ENCODE data around the gene BTBD19. TPM values are rescaled to one million over a fixed set of nuclear protein-coding genes. Genes with fewer than 3 reads are reported as not detected.

BTBD19 gene
- total and polyA plus RNA-seq, 2 of the 8 experiments (the other 6 are each of a cell fraction or from before 2014, with no cell fraction given): 1.1 TPM

DNA sequence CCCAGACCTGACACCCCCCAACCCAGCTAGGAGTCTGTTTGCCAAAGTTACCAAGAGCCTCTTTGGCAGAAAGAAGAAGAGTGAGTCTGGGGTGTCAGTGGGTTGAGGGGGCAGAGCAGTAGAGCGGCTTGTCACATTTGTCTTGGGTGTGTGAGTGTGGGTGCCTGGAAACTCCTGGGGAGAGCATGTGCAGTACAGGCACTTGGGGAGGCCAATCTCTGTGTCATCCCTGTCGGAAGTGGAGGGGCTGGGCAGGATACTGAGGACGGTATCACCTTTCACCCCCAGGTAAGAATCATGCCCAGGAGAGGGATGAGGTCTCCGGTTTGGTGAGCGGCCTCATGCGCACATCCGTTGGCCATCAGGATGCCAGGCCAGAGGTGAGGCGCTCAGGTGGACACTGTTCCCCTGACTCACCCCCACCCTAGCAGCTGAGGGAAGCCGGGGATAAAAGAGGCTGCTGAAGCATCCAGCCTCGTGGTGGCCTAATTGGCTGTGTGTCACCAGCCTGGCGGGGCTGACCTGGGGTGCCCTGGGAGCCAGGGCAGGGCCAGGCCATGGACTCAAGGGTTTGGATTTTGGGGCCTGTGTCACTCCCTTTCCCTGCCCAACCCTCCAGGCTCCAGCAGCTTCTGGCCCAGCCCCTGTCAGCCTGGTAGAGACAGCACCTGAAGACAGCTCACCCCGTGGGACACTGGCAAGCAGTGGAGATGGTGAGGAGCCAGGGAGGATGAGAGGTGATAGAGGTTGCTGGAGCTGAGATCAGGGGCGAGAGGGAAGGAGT is 4.8 kb upstream of the BTBD19 start (continued):
- no peak for TF ChIP-seq YY1 (IDR thresholded peaks at IDR 0.05; ENCODE audit: low read depth, low read length)
- TF ChIP-seq, protein P1, sequence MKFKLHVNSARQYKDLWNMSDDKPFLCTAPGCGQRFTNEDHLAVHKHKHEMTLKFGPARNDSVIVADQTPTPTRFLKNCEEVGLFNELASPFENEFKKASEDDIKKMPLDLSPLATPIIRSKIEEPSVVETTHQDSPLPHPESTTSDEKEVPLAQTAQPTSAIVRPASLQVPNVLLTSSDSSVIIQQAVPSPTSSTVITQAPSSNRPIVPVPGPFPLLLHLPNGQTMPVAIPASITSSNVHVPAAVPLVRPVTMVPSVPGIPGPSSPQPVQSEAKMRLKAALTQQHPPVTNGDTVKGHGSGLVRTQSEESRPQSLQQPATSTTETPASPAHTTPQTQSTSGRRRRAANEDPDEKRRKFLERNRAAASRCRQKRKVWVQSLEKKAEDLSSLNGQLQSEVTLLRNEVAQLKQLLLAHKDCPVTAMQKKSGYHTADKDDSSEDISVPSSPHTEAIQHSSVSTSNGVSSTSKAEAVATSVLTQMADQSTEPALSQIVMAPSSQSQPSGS (IDR thresholded peaks at IDR 0.05; ENCODE audit: low read length): no peak
- no peak for TF ChIP-seq TBP (IDR thresholded peaks at IDR 0.05; ENCODE audit: low read depth, low read length)

Data from H1 (cell line).